HG02973 (cell line): Measurements from ENCODE around the gene TRAPPC12.
"Not testable (repeated sequence)": the region's sequence is repeated elsewhere in the genome, so short reads cannot be mapped to it uniquely, and the experiment has no call there.

Source experiments
- ATAC-seq: cut with Tn5 transposase; IDR thresholded peaks from one replicate; pipeline ENCODE4 v1.9.1; 2021; ENCODE audit warnings: moderate library complexity; ENCODE audit not compliant: unreplicated experiment

The TRAPPC12 gene

DNA sequence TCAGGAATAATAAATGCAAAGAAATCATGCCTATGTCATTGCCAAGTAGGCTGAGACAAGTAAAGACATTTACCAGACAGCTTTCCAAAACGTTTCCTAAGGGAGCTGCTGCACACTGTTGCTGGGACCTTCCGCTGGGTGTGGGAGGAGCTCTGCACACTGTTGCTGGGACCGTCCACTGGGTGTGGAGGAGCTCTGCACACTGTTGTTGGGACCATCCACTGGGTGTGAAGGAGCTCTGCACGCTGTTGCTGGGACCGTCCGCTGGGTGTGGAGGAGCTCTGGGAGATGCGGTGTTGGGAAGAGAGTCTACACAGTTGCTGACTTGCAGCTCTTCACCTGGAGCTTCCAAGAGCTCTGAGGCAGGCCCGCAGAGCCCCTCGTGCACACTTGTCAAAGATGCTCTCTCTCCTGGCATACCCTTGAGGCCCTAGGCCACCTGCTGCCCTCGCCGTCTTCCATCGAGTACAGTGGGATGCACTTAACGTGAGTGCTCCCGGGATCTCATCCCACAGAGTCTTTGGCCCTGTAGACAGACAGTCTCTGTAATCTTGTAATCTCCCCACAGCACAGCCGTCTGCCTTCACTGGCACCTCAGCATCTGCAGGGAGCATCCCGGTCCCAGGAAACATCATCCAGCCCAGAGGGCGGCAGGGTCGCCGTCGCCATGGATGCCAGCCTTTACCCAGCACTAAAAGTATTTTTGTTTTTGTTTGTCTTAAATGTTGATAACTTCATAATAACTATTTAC lies 51.4 kb downstream of the TRAPPC12 start:
- no peak for ATAC-seq

DNA sequence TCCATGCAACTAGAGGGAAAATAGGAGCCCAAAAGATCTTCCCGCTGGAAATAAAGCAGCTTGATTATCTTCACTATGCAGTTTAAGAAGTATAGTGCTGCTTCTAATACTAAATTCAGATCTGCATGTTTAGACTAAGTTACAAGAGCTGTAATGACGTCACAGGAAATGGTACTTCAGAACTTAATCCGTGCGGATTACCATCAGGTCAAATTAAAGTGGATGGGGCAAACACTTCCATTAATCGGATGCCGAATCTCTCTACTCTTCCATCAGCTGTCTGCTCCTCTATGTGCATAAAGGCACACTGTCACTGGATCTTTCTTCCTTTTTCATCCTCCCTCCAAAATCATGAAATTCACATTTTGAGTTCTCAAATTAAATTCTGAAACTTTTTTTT lies 52.6 kb downstream of the TRAPPC12 start:
- ATAC-seq = no peak

DNA sequence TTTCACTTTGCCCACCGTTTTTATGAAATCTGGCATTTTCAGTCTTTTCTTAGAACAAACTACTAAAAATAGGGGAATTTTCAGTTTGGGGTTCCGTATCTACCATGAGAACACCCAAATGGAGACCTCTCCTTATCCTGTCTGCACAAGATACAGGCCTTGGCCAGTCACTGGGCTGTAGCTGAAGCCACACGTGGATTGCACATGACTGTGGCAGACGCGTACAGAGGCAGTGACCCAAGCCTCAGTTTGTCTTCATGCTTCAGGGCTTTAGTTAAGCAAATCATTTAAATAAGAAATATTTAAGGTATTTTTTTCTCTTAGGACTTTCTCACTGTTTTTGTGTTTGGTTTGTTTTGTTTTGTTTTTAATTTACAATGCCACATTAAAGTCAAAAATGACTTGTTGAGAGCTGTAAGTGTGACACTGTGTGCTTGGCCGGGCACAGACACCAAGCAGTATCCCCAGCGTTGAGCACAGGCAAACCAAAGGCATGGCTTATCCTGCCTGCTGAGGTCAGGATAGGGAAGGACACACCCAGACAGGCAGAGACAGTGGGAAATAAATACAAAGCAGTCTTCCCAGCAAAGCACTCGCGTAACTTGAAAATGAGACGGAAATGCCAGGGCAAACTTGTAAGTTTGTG lies 53.3 kb downstream of the TRAPPC12 start:
- no peak for ATAC-seq

DNA sequence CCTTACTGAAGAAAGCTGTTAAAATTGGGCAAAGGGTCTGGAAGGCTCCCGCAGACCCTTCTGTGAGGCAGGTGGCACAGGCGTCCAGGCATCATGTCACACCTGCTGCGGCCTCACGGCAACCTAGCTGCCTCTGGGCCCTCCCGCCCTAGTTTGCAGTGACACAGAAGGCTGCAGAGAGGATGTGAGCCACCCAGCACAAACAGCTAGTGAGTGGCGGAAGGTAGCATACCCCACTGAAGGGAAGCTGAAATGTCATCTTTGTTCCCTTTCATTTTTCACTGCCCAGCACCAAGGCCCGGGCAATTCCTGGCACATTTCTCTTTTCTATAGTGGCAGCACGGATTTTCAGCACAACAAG lies 53.8 kb downstream of the TRAPPC12 start:
- no peak for ATAC-seq

DNA sequence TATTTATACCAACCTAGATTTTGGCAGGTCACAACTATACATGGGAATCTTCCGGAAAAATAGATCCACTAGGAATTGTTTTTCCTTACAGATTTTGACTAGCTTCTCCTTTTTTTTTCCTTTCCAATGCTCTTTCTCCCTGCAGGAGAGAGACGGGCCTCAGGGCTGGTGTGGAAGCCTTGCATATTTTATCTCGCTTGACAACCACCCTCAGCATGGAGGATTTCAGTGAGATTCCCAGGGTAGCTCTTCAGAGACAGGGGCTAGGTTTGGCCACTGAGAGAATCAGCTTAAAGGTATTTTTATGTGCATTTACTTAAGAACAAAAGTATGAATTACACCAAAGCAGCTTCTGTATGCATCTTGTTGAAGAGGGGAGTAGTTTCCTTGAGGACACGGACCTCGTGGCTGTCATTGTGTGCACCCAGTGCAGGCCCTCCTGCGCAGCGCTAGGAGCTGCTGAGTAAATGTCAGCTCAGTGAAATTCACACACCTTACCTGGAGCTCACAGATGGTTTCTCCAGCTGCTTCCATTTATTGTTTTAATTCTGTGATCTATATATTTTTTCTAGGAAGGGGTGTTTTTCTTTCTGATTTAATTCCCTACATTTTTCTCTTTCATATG lies 54.4 kb downstream of the TRAPPC12 start:
- ATAC-seq = no peak

DNA sequence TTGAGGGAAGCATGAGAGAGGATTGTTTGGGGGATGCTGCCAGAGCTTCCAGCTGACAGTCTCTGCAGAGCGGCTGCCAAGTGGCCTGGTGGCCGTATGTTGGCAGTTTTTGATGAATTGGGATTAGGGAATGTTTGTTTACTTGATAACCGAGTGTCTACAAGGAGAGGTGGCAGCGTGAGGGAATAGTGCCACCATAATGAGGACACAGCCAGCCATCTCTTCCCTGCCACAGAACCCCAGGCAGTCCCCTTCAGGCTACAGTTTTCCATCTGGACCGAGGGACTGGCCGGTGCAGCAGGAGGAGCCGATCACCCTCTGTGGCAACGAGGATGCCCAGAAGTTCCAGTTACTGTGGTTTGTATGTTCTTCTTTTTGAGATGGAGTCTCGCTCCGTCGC lies 55.2 kb downstream of the TRAPPC12 start:
- ATAC-seq = no peak

DNA sequence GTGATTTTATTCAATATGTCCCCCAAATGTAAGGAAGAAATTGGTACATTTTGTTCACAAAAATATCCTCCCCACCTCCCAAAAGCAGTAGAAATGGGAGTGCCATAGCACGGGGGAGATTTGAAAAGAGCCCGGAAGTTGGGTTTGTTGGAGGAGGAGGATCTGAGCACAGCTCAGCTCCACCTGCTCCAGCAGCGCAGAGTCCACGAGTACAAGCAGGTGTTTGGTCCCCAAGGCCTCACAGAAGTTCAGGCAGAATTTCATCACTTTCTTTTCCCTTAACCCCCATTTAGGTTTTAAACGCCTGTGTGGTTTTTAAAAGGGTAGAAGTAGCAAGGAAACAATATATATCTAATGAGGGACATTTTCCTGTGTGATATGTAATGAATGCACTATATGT lies 56.0 kb downstream of the TRAPPC12 start:
- no peak for ATAC-seq

DNA sequence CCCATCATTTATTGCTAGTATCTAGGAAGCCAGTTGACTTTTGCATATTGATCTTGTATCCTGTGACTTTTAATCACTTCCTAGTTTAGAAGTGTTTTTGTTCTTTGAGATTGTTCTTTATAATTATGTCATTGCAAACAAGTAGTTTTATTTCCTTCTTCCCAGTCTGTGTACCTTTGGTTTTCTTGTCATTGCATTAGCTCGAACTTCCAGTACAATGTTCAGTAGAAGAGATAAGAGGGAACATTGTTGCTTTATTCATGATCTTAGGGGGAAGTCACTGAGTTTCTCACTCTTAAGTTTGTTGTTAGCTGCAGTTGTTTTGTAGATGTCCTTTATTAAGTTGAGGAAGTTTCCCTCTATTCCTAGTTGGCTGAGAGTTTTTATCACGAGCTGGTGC lies 61.0 kb downstream of the TRAPPC12 start:
- no peak for ATAC-seq

DNA sequence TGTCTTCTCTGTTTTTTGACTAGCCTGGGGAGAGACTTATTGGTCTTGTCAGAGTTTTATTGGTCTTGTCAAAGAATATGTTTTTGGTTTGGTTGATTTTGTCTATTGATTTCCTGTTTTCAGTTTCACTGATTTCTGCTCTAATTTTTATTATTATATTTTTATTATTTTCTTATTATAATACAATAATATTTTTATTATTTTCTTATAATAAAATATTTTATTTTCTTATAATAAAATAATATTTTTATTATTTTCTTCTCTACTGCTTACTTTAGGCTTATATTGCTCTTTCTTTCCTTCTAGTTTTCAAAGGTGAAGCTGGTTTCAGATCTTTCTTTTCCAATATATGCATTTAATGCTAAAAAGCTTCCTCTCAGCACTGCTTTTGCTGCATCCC lies 62.0 kb downstream of the TRAPPC12 start:
- no peak for ATAC-seq

DNA sequence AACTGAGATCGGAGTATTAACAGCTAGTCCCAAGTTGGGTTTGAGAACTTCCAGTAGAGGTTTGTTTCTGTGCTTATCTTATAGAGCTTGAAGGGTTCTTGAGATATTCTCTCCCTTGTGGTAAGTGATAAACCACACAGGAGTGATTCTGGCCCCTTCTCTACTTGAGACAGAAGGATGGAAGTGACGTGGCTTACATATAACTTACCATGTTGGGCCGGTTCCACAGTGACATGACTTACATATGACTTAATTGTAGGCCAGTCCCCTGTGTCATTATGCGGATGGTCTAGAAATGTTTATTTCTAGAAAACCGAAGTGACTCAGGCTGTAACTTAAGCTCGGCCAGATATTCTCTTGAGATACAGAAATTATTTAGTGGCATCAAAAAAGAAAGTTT lies 62.7 kb downstream of the TRAPPC12 start:
- no peak for ATAC-seq

DNA sequence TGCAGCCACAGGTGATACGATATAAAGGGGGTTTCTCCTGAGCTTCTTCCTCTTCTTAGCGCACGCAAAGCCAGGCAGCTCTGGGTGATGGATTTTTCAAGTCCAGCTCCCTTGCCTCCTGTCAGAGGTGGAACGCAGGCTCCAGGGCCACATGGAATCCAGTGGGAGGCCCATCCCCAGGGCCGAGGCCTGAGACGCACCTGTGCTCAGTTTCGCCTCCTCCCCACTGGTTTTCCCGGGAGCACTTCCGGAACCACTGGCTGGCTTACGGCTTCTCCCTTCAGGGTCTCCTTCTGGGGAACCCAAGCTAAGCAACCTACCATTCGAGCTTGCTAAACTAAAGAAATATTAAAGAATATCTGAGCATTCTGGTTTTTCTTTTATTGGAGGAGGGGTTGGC lies 63.6 kb downstream of the TRAPPC12 start:
- no peak for ATAC-seq

DNA sequence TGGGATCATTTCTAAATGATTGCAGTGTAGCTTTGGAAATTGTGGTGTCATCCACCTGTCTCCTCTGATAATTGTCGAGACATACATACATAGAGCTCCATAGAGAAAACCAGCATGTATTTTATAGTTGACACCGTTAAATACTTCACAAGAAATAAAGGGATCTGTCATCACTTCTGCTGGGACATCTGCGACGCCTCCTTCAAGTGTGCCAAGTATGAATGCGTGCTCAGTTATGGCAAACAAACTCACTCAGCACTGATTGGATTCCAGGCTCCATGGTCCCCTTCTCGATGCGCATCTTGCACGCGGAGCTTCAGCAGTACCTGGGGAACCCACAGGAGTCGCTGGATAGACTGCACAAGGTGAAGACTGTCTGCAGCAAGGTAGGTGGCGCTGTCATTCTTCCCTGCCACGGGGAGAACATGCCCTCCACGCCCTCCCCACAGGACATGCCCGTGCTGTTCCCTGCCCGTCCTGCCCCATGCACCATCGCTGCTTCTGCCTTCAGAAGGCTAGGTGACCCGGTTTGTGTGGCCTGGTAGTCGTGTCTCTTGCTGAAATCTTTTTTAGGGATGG lies 64.1 kb downstream of the TRAPPC12 start:
- ATAC-seq = no peak

DNA sequence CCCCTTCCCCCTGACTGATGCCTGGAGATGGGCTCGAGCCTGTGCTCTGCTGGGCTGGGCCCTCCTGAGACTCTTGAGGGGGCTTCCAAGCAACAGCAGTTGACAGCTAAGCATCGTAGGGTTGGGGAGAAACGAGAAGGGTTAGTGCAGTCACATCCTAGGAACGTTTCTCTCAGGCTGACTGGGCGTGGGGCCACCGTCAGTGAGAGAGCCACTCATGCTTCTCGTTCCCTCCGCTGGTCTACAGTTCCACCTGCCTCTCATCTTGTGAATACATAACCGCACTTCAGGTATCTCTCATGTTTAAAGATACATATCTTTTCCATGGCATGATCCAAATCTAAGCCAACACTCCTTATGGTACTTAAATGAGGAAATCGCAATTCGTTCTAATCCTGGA lies 66.4 kb downstream of the TRAPPC12 start:
- ATAC-seq = no peak

DNA sequence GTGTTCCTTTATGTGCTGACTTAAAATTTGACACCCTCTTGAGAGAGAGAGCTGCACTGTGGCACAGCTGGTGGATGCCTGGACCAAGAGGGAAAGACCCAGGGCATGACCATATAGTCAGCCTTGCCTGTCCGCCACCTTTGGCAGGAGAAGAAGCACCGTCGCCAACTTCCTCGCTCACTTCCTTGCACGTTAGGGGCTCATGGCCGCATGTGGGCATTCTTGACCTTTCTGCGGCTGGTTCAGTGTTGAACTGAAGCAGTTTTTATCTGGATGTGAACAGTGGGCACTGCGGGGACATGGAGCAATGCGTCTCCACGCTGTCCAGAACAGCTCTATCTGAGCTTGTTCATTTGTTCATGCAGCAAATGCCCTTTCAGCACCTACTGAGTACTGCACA lies 66.9 kb downstream of the TRAPPC12 start:
- ATAC-seq = no peak

DNA sequence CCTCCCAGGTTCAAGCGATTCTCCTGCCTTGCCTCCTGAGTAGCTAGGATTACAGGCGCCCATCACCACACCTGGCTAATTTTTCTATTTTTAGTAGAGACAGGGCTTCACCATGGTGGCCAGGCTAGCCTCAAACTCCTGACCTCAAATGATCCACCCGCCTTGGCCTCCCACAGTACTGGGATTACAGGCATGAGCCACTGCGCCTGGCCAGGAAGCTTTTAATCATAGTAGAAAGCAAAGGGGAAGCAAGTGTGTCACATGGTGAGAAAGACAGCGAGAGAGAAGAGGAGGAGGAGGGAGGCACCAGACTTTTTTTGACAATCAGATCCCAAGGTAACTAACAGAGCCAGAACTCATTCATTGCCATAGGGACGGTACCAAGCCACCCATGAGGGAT lies 67.7 kb downstream of the TRAPPC12 start:
- ATAC-seq = not testable (repeated sequence)

DNA sequence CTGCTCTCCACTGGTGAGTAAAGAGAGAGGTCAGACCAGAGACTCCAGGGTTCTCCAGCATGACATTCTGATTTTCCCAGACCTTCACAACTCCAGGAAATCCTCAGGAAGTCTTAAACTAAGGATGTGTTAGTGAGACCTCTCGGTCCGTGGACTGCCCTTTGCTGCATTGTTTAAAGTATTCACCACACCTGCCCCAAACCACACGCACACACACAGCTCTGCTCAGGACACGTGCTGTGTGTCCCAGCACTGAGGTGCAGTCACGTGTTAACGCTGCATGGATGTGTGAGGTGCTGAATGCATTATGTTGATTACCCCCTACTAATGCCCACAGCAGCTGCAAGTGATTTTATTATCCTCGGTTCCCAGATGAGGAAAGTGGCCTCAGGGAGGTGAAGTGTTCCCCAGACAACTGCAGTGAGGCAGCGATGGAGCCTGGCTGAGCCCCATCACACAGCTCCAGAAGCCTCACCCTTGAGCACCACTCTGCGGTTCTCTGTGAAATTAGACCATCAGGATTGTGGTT lies 68.4 kb downstream of the TRAPPC12 start:
- no peak for ATAC-seq

DNA sequence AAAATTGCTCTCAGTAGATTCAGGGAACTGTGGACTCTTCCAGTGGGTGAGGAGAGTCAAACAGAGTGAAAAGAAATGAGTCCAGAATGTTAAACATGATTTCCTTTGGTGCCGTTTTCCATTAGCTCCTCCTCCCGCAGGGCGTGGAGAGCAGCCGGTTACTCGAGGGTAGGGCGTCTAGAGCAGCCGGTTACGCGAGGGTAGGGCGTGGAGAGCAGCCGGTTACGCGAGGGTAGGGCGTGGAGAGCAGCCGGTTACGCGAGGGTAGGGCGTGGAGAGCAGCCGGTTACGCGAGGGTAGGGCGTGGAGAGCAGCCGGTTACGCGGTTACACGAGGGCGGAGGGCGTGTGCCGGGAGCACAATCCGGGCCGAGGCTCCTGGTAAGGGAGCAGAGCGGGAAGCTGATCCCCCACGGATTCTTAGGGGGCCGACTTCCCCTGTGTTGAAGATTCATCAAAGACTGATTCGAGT lies 69.0 kb downstream of the TRAPPC12 start:
- not testable (repeated sequence) for ATAC-seq

DNA sequence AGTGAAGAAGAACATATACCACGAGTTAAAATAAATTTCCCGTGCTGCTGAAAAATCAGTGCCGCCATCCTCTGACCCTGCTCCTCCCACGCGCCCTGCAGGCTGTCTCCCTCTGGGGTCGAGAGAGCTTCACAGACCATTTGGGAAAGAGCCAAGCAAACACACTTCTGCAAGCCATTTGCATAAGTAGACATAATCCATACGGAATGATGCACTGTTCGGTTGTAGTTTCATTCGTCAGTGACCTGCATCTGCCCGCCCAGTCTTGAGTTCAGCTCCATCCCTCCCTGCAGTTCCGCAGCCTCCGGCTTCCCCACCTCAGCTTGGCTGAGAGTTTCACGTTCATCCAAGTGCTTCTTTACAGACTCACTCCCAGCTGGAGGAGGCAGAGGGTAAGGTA lies 69.6 kb downstream of the TRAPPC12 start:
- no peak for ATAC-seq

DNA sequence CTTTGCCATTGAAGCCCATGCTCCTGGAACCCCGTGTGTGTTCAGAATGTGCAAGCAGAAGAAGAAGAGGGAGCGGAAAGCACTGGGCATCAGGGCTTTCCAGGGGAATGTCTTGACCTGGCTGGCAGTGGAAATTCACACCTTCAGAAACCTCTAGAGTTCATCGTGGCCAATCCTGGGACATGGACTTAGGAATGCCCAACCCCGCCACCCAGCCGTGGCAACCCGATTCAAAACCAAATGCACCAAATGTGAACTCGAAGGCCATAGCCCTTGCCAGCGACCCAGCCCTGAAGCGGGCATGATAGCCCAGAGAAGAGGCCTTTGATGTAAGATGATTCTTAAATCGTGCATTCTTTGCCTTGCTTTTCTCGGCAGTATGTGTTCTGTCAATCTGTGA lies 70.4 kb downstream of the TRAPPC12 start:
- no peak for ATAC-seq

DNA sequence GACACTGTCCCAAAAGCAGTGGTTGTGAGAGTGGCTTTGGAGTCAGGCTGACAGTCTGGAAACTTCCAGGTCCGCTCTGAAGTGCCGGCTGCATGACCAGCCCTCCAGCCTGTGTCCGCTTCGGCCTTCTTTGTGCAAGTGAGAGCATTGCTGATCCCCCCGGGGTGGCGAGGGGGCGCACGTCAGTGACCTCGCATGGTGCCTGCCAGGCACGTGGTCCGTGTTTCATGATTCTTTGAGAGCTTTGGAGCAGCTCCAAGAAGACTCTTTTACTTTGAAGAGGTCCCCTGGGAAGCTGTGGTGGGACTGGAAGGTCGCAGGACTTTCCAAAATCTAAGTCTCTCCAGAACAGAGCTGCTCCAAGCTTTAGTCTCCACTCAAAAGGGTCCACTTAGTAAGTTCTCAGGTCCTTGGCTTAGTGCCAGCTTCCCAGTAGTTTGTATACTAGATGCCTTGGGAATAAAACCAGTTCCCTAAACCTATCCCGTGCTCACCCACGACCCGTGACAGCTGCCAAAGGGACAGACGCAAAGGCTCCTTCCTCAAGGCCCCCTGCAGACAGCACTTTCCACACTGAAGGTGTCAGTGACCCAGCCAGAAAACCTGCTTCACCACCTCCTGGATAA lies 71.0 kb downstream of the TRAPPC12 start:
- ATAC-seq = no peak

DNA sequence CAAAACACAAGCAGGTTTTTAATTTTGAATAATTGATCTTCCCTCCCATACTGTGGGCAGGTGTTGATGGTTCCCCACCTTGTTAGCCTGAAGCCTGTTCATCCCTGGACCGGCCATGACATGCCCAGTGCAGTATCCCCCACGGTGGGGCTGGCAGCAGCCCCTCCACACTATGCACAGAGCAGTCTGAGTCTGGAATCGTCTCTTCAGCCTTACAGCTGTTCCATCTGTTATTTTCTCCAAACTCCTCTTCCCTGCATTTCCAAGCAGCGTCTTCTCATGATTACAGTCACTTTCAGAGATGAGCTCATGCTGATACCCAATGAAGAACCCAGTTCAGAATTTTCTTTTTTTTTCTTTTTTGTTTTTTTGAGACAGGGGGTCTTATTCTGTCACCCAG lies 71.7 kb downstream of the TRAPPC12 start:
- ATAC-seq = no peak
